K562 (cell line): ENCODE data around the gene KLHL29. TPM values are rescaled to one million over a fixed set of nuclear protein-coding genes. Genes with fewer than 3 reads are reported as not detected.

ENCODE experiments used
- ARID3A ChIP-seq: IDR thresholded peaks from 2 replicates; pipeline ENCODE4 v1.6.1; 2012; ENCODE audit warnings: low read depth, low read length, improper control_type of control experiment, borderline replicate concordance
- DDX20 ChIP-seq: fragments of 450-650 bp; IDR thresholded peaks from 2 replicates; pipeline ENCODE4 v1.6.1; 2016; ENCODE audit warnings: missing genetic modification characterization, low read depth, mild to moderate bottlenecking, missing compliant biosample characterization, moderate library complexity
- GATAD2A ChIP-seq: fragments of 450-650 bp; IDR thresholded peaks from 2 replicates; pipeline ENCODE4 v1.6.1; 2017
- HCFC1 ChIP-seq: IDR thresholded peaks from 2 replicates; pipeline ENCODE4 v1.6.1; 2012; ENCODE audit warnings: low read depth, low read length, improper control_type of control experiment
- NR4A1 ChIP-seq, 2 experiments: fragments of 250-450 bp in 1 of 2; fragments of 450-650 bp in 1 of 2; sonication (Bioruptor Pico) in 1 of 2; IDR thresholded peaks; 2 replicates each; pipeline versions ENCODE4 v1.4.0 to v1.6.1; 2016 to 2020; ENCODE audit warnings: mild to moderate bottlenecking in 2 of 2, missing compliant biosample characterization in 1 of 2, missing genetic modification characterization in 1 of 2, moderate library complexity in 1 of 2
- NRF1 ChIP-seq, 2 experiments: fragments of 450-650 bp; IDR thresholded peaks in 1 of 2; conservative IDR thresholded peaks in 1 of 2; 2 replicates each; pipeline ENCODE4 v1.6.1; 2014; ENCODE audit warnings: mild to moderate bottlenecking in 2 of 2
- PTBP1 ChIP-seq: fragments of 200-400 bp; formaldehyde crosslinking; IDR thresholded peaks from 2 replicates; pipeline ENCODE4 v1.6.1; 2017; ENCODE audit warnings: low read depth, low read length
- TCF7 ChIP-seq: sonication (generic); IDR thresholded peaks from 2 replicates; pipeline ENCODE4 v1.6.1; 2016; ENCODE audit warnings: antibody characterized with exemption, borderline replicate concordance
- ZZZ3 ChIP-seq: fragments of 450-650 bp; IDR thresholded peaks from 2 replicates; pipeline ENCODE4 v1.6.1; 2016; ENCODE audit warnings: antibody characterized with exemption, mild to moderate bottlenecking, moderate library complexity
- polyA plus RNA-seq, 8 experiments: library from polyadenylated mRNA; depleted of rRNA in 4 of 8; stranded (reverse) in 5 of 8; unstranded in 3 of 8; fragments of >200 nt; fragmentation: Nextera tagmentation in 2 of 8; fragmentation: Illumina TruSeq in 1 of 8; extraction: Ambion mirVana in 2 of 8; extraction: Trizol in 1 of 8; gene quantifications; 2 replicates each; pipeline versions ENCODE4 v1.2.1 to v1.2.3, GENCODE V29; 2011 to 2014; ENCODE audit warnings: inconsistent platforms in 1 of 8, missing spikeins in 1 of 8
- total RNA-seq, 7 experiments: library from RNA; depleted of rRNA in 6 of 7; stranded (reverse); fragments of >200 nt in 6 of 7; fragmentation: Illumina TruSeq in 2 of 7; extraction: Trizol in 2 of 7; gene quantifications; 2 replicates each; pipeline versions ENCODE4 v1.2.1 to v1.2.3, GENCODE V29; 2011 to 2021; ENCODE audit warnings: low replicate concordance in 1 of 7
- TF ChIP-seq, protein P1 (sequence below): sonication (generic); formaldehyde crosslinking; IDR thresholded peaks from 2 replicates; pipeline ENCODE4 v1.8.1; 2023; ENCODE audit warnings: mild to moderate bottlenecking, missing genetic modification reagents

KLHL29 gene
- total and polyA plus RNA-seq, 9 of the 15 experiments (the other 6 are each of a cell fraction or from before 2014, with no cell fraction given): 0.03 to 0.31 (median 0.08) TPM; not detected in 1

DNA sequence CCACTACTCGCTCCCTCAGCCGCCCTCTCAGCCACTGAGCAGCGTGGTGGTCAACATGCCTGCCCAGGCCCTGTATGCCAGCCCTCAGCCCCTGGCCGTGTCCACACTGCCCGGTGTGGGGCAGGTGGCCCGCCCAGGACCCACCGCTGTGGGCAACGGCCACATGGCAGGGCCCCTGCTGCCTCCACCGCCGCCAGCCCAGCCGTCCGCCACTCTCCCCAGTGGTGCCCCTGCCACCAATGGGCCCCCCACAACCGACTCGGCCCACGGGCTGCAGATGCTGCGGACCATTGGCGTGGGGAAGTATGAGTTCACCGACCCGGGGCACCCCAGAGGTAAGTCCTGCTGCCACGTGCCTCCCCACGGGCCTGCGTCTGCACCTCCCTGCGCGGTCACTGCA lies 257.5 kb downstream of the KLHL29 start (continued):
- TF ChIP-seq PTBP1 (no peak), NRF1 (conservative IDR thresholded peaks at IDR 0.05 in 1 of 2, IDR thresholded peaks at IDR 0.05 in 1 of 2) (no peak), GATAD2A (no peak), TCF7 (no peak), ARID3A (no peak), NR4A1 (CRISPR knock-in tag; IDR thresholded peaks at IDR 0.05) (no peak), NR4A1 (tag; IDR thresholded peaks at IDR 0.05) (no peak), HCFC1 (no peak), DDX20 (tag) (no peak), ZZZ3 (no peak)
- TF ChIP-seq, protein P1, sequence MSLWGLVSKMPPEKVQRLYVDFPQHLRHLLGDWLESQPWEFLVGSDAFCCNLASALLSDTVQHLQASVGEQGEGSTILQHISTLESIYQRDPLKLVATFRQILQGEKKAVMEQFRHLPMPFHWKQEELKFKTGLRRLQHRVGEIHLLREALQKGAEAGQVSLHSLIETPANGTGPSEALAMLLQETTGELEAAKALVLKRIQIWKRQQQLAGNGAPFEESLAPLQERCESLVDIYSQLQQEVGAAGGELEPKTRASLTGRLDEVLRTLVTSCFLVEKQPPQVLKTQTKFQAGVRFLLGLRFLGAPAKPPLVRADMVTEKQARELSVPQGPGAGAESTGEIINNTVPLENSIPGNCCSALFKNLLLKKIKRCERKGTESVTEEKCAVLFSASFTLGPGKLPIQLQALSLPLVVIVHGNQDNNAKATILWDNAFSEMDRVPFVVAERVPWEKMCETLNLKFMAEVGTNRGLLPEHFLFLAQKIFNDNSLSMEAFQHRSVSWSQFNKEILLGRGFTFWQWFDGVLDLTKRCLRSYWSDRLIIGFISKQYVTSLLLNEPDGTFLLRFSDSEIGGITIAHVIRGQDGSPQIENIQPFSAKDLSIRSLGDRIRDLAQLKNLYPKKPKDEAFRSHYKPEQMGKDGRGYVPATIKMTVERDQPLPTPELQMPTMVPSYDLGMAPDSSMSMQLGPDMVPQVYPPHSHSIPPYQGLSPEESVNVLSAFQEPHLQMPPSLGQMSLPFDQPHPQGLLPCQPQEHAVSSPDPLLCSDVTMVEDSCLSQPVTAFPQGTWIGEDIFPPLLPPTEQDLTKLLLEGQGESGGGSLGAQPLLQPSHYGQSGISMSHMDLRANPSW (CRISPR knock-in tag): no peak
